Endothelial cell of umbilical vein (primary cell): ENCODE results near the gene ELP6. TPM values are rescaled to one million over a fixed set of nuclear protein-coding genes. Genes with fewer than 3 reads are reported as not detected.

Experiments used
- BruUV-seq: library from RNA; stranded (reverse); fragments of 400-500 nt; replicated peaks from 2 replicates; lab custom pipeline; 2021; lab: Mats Ljungman, UMichigan
- CTCF ChIA-PET: fragments of 300-600, 350-600 bp; sonication (Branson Sonifier 250); formaldehyde crosslinking; loops from one replicate; lab custom pipeline; 2021; ENCODE audit warnings: antibody characterized with exemption, inconsistent platforms; lab: Charles Lee
- POLR2A ChIA-PET: fragments of 300-600, 350-600 bp; sonication (Branson Sonifier 250); formaldehyde crosslinking; loops from one replicate; lab custom pipeline; 2021; ENCODE audit warnings: antibody characterized with exemption, inconsistent platforms; lab: Charles Lee
- DNase-seq: peaks from one replicate; pipeline ENCODE4 v3.0.0-alpha.2; 2011; ENCODE audit warnings: low read depth, low spot score
- FAIRE-seq: peaks from 2 replicates; lab custom pipeline; 2011; peaks lifted over from hg19 to GRCh38; lab: Jason Lieb, UNC
- H2AFZ ChIP-seq: 2 replicates; pipeline ENCODE4 v1.6.0; 2012; ENCODE audit warnings: low read depth, low read length, control low read depth, inconsistent platforms
- H3K27ac ChIP-seq: 2 replicates; pipeline ENCODE4 v1.5.1; 2011; ENCODE audit warnings: low read depth, mild to moderate bottlenecking, control low read depth, low read length, moderate library complexity; ENCODE audit not compliant: insufficient read depth
- H3K27me3 ChIP-seq, 2 experiments: 2 replicates each; pipeline versions ENCODE4 v1.6.0 to v1.6.1; 2011; ENCODE audit warnings: low read length in 2 of 2, mixed read lengths in 1 of 2; ENCODE audit not compliant: control insufficient read depth in 2 of 2, insufficient read depth in 2 of 2
- H3K36me3 ChIP-seq, 2 experiments: 2 replicates in 1 of 2; 3 replicates in 1 of 2; pipeline ENCODE4 v1.5.1; 2011; ENCODE audit warnings: low read length in 2 of 2, mild to moderate bottlenecking in 1 of 2, moderate library complexity in 1 of 2; ENCODE audit not compliant: control insufficient read depth in 2 of 2, insufficient read depth in 2 of 2; ENCODE audit errors: extremely low read depth in 1 of 2
- H3K4me1 ChIP-seq: 3 replicates; pipeline ENCODE4 v1.5.1; 2011; ENCODE audit warnings: mild to moderate bottlenecking, low read length; ENCODE audit not compliant: control insufficient read depth, insufficient read depth; ENCODE audit errors: extremely low read depth
- H3K4me2 ChIP-seq: 2 replicates; pipeline ENCODE4 v1.6.1; 2011; ENCODE audit warnings: low read length, control low read depth, mixed read lengths; ENCODE audit not compliant: insufficient read depth
- H3K4me3 ChIP-seq, 3 experiments: fragments of 200-600 bp in 1 of 3; sonication (generic), shearing (Covaris generic) in 1 of 3; replicated peaks in 1 of 3; 2 replicates each; pipeline ENCODE4 v1.5.1; 2011 to 2016; ENCODE audit warnings: control low read depth in 3 of 3, low read length in 3 of 3, mild to moderate bottlenecking in 2 of 3, inconsistent platforms in 1 of 3, low read depth in 1 of 3, moderate library complexity in 1 of 3; ENCODE audit not compliant: insufficient read depth in 1 of 3
- H3K79me2 ChIP-seq: 2 replicates; pipeline ENCODE4 v1.6.0; 2012; ENCODE audit warnings: low read length, inconsistent platforms; ENCODE audit not compliant: control insufficient read depth, insufficient read depth
- H3K9ac ChIP-seq: replicated peaks from 2 replicates; pipeline ENCODE3; 2011; ENCODE audit warnings: low read length, control low read depth; ENCODE audit not compliant: insufficient read depth; ENCODE audit errors: extremely low read depth
- H3K9me1 ChIP-seq: replicated peaks from 3 replicates; pipeline ENCODE4 v1.6.0; 2011; ENCODE audit warnings: mild to moderate bottlenecking, low read length; ENCODE audit not compliant: control insufficient read depth, insufficient read depth; ENCODE audit errors: extremely low read depth
- H3K9me3 ChIP-seq: replicated peaks from 2 replicates; pipeline ENCODE4 v1.5.1; 2012; ENCODE audit warnings: low read length, inconsistent platforms; ENCODE audit not compliant: control insufficient read depth, insufficient read depth
- H4K20me1 ChIP-seq: replicated peaks from 2 replicates; pipeline ENCODE3; 2011; ENCODE audit warnings: mild to moderate bottlenecking, low read length; ENCODE audit not compliant: control insufficient read depth, insufficient read depth; ENCODE audit errors: extremely low read depth
- EZH2 ChIP-seq: IDR thresholded peaks from 2 replicates; pipeline ENCODE4 v1.6.1; 2012; ENCODE audit warnings: borderline replicate concordance, low read depth, mild to moderate bottlenecking, moderate library complexity, low read length, inconsistent platforms; ENCODE audit not compliant: severe bottlenecking
- FOS ChIP-seq: IDR thresholded peaks from 2 replicates; pipeline ENCODE4 v1.6.1; 2011; ENCODE audit warnings: mild to moderate bottlenecking, low read length, moderate library complexity, borderline replicate concordance; ENCODE audit not compliant: insufficient read depth
- GATA2 ChIP-seq: IDR thresholded peaks from 2 replicates; pipeline ENCODE4 v1.7.0; 2011; ENCODE audit warnings: low read depth, mild to moderate bottlenecking, moderate library complexity, mixed read lengths, low read length; ENCODE audit not compliant: insufficient read length, insufficient read depth
- JUN ChIP-seq: IDR thresholded peaks from 2 replicates; pipeline ENCODE4 v1.6.1; 2011; ENCODE audit warnings: borderline replicate concordance, low read depth; ENCODE audit not compliant: insufficient read length, insufficient read depth
- MYC ChIP-seq: IDR thresholded peaks from one replicate; pipeline ENCODE4 v1.6.1; 2011; ENCODE audit warnings: mild to moderate bottlenecking, low read depth, low read length
- POLR2A ChIP-seq: IDR thresholded peaks from 2 replicates; pipeline ENCODE4 v1.6.1; 2012; ENCODE audit warnings: low read depth, mild to moderate bottlenecking, control low read depth, low read length
- POLR2AphosphoS5 ChIP-seq: IDR thresholded peaks from 2 replicates; pipeline ENCODE4 v1.6.1; 2012; ENCODE audit warnings: low read depth, mild to moderate bottlenecking, control low read depth, low read length, moderate library complexity; ENCODE audit not compliant: insufficient read depth
- dilution Hi-C: fragments of 300-500 bp; cut with MboI; formaldehyde crosslinking; loops from one replicate; pipeline ENCODE4 v1.15.0; 2019; ENCODE audit warnings: low sequenced_read_pairs; ENCODE audit not compliant: extremely low pct_ligation_motif_present
- intact Hi-C: fragments of 100-400 bp; cut with micrococcal nuclease; formaldehyde crosslinking; loops from one replicate; pipeline ENCODE4 v1.10.0; 2022
- polyA plus RNA-seq, 4 experiments: library from polyadenylated mRNA; depleted of rRNA in 3 of 4; stranded (reverse) in 3 of 4; unstranded in 1 of 4; fragments of >200 nt; gene quantifications; 2 replicates each; pipeline versions ENCODE4 v1.2.1 to v1.2.3, GENCODE V29; 2011 to 2012; ENCODE audit warnings: missing spikeins in 1 of 4
- total RNA-seq: library from RNA; stranded (reverse); gene quantifications from 2 replicates; pipeline ENCODE4 v1.2.3, GENCODE V29; 2021
- TF ChIP-seq, protein P1 (sequence below): IDR thresholded peaks from 2 replicates; pipeline ENCODE4 v1.6.1; 2011; ENCODE audit not compliant: insufficient read depth, insufficient read length
- TF ChIP-seq, protein P2 (sequence below), 2 donors: IDR thresholded peaks; 1 replicate in 1 of 2; 2 replicates in 1 of 2; pipeline ENCODE4 v1.5.1; 2011; ENCODE audit warnings: low read length in 2 of 2, mild to moderate bottlenecking in 2 of 2, moderate library complexity in 2 of 2, control low read depth in 1 of 2, inconsistent platforms in 1 of 2, low read depth in 1 of 2; ENCODE audit not compliant: insufficient read depth in 1 of 2; ENCODE audit errors: extremely low read depth in 1 of 2

Gene ELP6
- total and polyA plus RNA-seq, 2 donors (not counting 3 experiments of a cell fraction or from before 2014, with no cell fraction given), result 48.1 to 91.0 TPM

DNA sequence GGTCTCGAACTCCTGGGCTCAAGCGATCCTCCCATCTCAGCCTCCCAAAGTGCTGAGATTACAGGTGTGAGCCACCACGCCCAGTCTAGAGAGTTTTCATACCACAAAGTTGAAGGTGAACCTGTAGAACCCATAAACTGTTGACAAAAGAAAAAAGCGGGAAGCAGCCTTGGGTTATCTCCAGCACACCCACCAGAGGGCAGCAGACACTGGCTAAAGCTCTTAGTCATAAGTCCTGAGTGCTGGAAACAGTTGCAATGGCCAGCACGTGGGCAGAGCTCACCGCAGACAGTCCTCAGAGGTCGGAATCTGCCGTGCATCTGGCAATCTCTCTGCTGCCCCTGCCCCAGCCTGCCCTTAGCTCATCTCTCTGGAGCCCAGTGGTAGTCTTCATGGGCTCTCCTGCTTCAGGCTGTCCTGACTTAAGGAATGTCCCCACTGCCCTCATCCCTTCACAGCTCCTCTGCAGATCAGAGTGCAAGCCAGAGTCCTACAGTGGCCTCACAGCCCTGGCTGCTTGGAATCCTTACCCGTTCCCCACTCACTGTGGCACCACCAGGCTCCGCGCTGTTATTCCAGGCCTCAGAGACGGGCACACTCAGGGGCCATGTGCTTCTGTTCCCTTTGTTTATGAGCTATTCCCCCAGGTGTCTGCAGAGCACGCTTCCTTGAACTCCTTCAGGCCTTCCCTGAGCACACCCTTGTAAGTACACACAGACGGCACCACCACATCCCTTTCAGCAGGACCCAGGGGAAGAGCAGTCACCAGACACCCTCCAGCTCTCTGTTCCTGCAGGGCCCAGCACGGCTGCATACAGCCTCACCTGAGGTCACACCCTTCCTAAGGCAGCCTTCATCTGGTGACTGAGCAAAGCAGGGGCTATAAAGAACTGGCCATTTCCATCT, 8.8 kb upstream of the ELP6 start:
- peak; percentile 94 for FAIRE-seq

More for the DNA sequence above, 8.8 kb upstream of the ELP6 start:
- Histone ChIP-seq H3K9me3 (no peaks in the 10 kb centered on the region), H3K27me3 (no peaks in the 10 kb centered on the region), H3K9ac (no peak overlapping the region), H4K20me1 (no peaks in the 10 kb centered on the region), H3K4me1 (no peaks in the 10 kb centered on the region), H3K4me2 (no peak overlapping the region), H3K9me1 (no peaks in the 10 kb centered on the region), H2AFZ (peak overlapping the region; percentile 25), H3K4me3 (no peak overlapping the region), H3K36me3 (no peaks in the 10 kb centered on the region), H3K79me2 (no peaks in the 10 kb centered on the region), H3K27ac (no peak overlapping the region)
- no TSS peak for BruUV-seq
- POLR2A ChIA-PET, result interaction anchor here (0.9 to 1.4 kb wide), 2 partner anchors 267 to 303 kb away, joined by 3 to 4 read pairs; no protein-coding TSS in a partner anchor
- dilution Hi-C loops (no loop called here), intact Hi-C loops (loop anchor here (1.0 to 5.0 kb wide), 5 partner anchors 55 to 629 kb away; partner anchors contain the start of gene CSPG5)
- CTCF ChIA-PET, result interaction anchor here (0.6 to 3.8 kb wide), 53 partner anchors 9 to 914 kb away, joined by 3 to 99 read pairs (median 4); partner anchors contain the start of gene SCAP
- peak; percentile 86 for DNase-seq
- TF ChIP-seq POLR2A, result no peak
- TF ChIP-seq EZH2, result no peak
- TF ChIP-seq, protein P1, sequence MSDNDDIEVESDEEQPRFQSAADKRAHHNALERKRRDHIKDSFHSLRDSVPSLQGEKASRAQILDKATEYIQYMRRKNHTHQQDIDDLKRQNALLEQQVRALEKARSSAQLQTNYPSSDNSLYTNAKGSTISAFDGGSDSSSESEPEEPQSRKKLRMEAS, result peak; percentile 88
- no peak for TF ChIP-seq FOS
- TF ChIP-seq GATA2, result no peak
- TF ChIP-seq POLR2AphosphoS5, result peak; percentile 34
- TF ChIP-seq, protein P2, sequence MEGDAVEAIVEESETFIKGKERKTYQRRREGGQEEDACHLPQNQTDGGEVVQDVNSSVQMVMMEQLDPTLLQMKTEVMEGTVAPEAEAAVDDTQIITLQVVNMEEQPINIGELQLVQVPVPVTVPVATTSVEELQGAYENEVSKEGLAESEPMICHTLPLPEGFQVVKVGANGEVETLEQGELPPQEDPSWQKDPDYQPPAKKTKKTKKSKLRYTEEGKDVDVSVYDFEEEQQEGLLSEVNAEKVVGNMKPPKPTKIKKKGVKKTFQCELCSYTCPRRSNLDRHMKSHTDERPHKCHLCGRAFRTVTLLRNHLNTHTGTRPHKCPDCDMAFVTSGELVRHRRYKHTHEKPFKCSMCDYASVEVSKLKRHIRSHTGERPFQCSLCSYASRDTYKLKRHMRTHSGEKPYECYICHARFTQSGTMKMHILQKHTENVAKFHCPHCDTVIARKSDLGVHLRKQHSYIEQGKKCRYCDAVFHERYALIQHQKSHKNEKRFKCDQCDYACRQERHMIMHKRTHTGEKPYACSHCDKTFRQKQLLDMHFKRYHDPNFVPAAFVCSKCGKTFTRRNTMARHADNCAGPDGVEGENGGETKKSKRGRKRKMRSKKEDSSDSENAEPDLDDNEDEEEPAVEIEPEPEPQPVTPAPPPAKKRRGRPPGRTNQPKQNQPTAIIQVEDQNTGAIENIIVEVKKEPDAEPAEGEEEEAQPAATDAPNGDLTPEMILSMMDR (IDR thresholded peaks at IDR 0.05; ENCODE audit: extremely low read depth in 1 of 2, insufficient read depth in 1 of 2, low read depth in 1 of 2, low read length in 2 of 2), result peak; percentile 85 to 90
- TF ChIP-seq MYC, result peak; percentile 82
- TF ChIP-seq JUN, result no peak
